Stimulated activated naive CD4-positive, alpha-beta T cell (primary cell): ENCODE data around the gene UROS.

Experiments used
- DNase-seq, 6 experiments: peaks; one replicate each; lab custom pipeline; 2025; lab: John Stamatoyannopoulos, UW

UROS gene

DNA sequence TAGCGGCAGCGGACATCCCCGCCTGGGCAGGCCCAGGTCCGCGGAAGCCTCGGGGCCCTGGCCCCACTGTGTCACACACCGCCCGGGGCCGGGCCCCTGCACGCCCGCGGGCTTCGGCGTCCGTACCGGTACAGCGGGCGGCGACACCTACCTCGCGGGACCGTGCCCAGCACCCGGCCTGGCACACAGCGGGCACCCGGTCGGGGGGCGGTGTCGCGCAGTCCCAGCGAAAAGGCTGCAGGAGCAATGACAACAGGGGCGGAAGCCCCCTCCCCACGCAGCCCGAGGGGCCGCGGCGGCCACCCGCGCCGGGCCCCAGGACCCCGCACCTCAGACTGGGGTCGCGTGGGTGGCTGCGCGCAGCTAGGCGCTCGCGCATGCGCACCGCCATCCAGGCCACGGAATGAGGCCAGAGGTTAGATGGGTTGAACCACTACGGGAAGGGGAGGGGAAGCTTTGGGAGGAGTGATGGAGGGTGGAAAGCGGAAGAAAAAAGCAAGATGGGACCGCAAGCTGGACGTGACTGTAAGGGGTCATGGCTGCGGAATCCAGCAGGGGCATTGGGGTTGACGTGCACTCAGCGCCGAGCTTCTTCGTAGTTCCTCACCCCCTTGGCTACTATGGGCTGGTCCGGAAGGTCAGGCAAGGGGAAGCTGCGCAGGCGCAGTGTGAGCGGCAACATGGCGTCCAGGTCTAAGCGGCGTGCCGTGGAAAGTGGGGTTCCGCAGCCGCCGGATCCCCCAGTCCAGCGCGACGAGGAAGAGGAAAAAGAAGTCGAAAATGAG lies at the start of gene UROS, which contains the start of gene BCCIP:
TSS of gene UROS (minus strand) at position 381 of the 785 bp plus-strand sequence. CDS start 6,759 bp downstream, outside the sequence.
TSS of gene BCCIP (plus strand) at position 669 of the 785 bp plus-strand sequence. CDS start at position 681, 12 bp downstream.
- peak; percentile 88 to 100 (median 92) for DNase-seq

- DNase-seq: no peak
Measured at GRCh38 chr10:125871338-125871737, 48.3 kb upstream of the UROS start.

DNA sequence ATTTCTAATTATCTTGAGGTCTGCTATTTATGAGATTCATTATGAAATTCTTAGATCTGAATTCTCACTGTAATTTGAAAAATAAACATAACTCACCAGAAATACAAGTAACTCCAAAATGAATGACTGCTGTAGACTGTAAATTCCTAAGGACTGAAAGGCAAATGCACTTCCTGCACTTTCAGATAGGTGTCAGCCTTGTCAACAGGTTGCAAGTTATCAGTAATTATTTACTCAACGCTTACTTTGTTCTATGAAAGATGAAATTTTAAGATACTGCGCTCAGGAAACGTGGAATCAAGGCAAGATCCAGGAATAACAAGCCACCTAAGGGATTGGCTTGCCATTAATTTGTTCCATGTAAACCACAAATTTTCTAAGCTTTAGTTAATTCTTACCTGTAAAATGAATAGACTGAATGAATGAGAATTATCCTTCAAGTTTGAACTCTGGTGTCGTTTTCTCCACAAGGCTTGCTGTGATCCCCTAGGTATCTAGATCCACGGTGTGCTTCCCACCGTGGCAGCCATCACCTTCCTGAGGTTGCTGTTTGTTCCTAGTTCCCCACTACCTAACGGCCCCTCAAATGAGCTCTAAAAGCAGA lies 45.4 kb upstream of the UROS start:
- peak in 2 of 6 experiments; percentile 6 to 8 for DNase-seq

GRCh38 chr10:125866421-125867029 lies 43.5 kb upstream of the UROS start:
- DNase-seq: no peak

GRCh38 chr10:125865120-125865519 lies 42.1 kb upstream of the UROS start:
- no peak for DNase-seq

DNA sequence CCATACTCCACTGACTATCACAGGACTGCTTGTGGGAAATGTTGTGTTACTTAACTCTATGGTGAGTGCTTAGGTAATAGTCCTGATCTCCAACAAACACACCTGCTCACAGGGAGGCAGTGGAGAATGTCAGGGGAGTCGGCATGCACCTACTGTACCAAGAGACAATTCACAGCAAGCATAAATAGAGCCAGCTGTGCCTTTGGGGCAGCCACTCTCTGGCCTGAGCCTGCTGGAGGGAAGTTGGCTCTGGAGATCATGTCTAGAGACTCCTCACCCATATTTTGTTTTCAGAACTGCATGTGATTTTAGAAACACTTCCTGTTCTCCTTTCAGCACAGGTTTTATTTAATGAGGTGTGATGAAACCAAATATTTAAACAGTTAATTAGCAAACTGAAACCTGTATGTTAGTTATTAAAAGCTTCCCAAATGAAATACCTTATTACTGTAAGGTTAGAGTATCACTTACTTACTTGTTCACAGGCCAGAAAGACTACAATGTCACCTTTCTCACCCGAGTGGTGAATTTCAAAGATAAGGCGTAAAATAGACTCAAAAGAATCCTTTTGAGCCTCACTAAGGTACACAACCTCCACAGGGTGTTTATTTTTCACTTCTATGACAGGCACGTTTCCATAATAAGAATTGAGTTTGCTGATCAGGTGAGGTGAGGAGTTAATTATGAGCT lies 36.2 kb upstream of the UROS start:
- DNase-seq: no peak

DNA sequence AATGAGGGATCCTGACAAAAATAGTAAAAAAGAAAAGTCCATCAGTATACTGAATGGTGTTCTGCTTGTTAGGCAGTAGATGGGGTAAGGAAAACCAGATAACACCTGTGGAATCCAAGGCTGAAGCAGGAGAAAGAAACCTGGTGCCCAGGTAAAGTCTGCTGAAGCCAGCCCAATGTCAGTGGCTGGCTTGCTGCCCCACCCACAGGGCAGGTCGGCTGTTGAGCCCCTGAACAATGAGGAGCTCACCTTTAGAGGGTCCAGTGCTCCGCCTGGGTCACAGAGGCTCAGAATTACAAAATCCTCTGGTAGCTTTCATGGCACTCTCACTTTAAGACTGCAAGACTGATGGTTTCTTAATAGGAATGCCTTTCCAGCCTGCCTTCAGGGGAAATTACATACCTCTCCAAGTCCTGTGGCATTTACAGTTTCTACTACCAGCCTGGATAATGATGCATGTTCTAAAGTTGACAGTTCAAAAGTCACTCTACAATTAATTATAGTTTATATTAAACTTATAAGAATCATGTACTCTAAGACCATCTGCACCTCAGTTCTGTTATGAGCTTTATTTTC lies 34.2 kb upstream of the UROS start:
- DNase-seq: no peak

DNA sequence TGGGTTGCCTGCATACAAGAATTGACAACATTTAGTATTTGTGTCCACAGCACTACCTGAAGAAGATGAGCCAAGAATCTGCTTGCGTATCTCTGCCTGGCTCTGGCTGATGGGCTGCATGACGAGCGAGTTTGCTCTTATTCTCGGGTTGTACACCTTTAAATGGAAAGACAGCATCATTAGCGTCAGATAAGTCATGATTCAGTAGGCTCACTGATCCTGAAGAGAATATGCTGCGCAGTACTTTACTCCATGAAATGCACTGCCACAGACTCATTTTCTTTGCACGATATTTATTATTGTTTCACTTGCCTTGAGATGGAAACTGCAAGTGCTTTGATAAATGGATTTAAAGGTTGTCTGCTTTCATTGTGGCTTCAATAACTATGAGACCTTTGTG lies 29.4 kb upstream of the UROS start:
- no peak for DNase-seq

- DNase-seq: no peak
Measured at GRCh38 chr10:125850766-125851731, 28.0 kb upstream of the UROS start.

- no peak for DNase-seq
Measured at GRCh38 chr10:125849448-125849847, 26.4 kb upstream of the UROS start.

GRCh38 chr10:125848857-125849256 lies 25.8 kb upstream of the UROS start:
- no peak for DNase-seq

DNA sequence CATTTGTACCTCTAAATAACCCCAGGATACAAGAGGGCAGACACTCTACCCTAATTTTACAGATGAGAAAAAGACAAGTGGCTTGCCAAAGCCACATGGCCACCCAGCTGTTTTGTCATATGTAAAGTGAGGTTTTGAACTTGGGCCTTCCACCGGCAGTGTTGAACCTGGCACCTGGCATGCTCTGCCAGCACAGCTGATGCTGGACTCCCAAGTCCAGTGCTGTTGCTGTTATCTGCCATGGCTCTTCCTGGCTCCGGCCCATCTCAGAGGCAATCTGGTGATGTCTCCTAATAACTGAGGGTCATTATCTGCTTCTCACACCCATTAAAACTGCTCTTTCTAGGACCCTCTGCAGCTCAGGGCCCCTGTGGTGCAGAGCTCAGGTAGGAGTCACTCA lies 25.3 kb upstream of the UROS start:
- no peak for DNase-seq

DNA sequence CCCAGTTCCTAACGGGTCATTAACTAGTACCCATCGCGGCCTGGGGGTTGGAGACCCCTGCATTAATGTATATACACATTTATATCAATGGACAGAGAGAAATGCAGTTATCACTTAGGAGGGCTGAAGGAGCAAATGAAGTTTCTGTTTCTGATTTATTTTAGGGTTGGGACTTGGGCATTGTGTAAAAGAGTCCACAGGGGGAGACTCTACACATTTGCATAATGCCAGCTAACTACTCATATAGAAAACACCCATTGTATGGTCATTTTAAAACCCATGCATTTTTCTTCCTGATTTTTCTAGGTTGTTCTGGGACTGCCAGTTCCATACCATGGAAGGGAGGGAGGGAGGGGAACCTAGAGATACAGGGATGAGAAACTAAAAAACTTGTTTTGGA lies 23.8 kb upstream of the UROS start:
- no peak for DNase-seq

GRCh38 chr10:125845617-125846016 lies 22.6 kb upstream of the UROS start:
- no peak for DNase-seq

DNA sequence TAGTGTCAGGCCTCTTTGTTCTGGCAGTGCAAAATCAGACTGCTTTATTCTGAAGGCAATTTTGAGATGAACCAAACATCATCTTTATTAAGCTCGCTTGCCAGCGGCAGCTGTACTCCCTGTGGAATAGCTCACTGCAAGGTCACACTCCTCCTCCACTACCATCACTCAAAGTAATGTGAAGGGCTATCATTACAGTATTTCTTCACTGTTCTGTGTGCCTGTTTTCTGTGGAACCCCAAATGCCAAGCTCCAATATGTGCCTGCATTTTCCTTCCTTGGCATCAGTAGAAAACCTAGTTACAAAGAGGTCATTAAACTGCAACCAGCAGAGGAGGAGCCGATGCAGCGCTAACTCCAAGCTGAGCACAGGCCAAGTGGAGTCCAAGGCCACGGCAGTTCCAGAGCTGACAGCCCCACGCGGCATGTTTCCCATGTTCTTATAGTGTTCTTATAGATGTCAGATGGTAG lies 21.7 kb upstream of the UROS start:
- DNase-seq: no peak

- no peak for DNase-seq
Measured at GRCh38 chr10:125843603-125844329, 20.7 kb upstream of the UROS start.

- no peak for DNase-seq
Measured at GRCh38 chr10:125840955-125841354, 17.9 kb upstream of the UROS start.

- no peak for DNase-seq
Measured at GRCh38 chr10:125840406-125840805, 17.3 kb upstream of the UROS start.

- no peak for DNase-seq
Measured at GRCh38 chr10:125838802-125839575, 15.9 kb upstream of the UROS start.
